Aorta (tissue), 5 donors: ENCODE measurements around the gene SMARCA1. TPM values are rescaled to one million over a fixed set of nuclear protein-coding genes. Genes with fewer than 3 reads are reported as not detected.
A peak's percentile ranks its signal among the peaks of the same experiment; 100 is the strongest.
"Not testable (repeated sequence)": the region's sequence is repeated elsewhere in the genome, so short reads cannot be mapped to it uniquely, and the experiment has no call there.

ENCODE experiments used
- ATAC-seq: fragments of 200-7000 bp; cut with Tn5 transposase; one replicate; pipeline ENCODE4 v1.9.1; 2022; ENCODE audit warnings: moderate library complexity; ENCODE audit not compliant: low FRiP score
- DNase-seq, 2 donors: peaks; one replicate each; pipeline ENCODE4 v3.0.0-alpha.2; 2020
- H3K27ac ChIP-seq, 2 donors: one replicate each; pipeline ENCODE4 v1.5.1; 2013; ENCODE audit warnings: low read length in 2 of 2, mild to moderate bottlenecking in 2 of 2, moderate library complexity in 2 of 2, control low read depth in 1 of 2, inconsistent platforms in 1 of 2, low read depth in 1 of 2
- H3K27me3 ChIP-seq, 2 donors: one replicate each; pipeline ENCODE4 v1.6.1; 2013; ENCODE audit warnings: control low read depth in 1 of 2, low read length in 1 of 2, mild to moderate bottlenecking in 1 of 2, moderate library complexity in 1 of 2; ENCODE audit not compliant: insufficient read depth in 2 of 2, control insufficient read depth in 1 of 2
- H3K36me3 ChIP-seq, 2 donors: one replicate each; pipeline ENCODE4 v1.6.1; 2013; ENCODE audit warnings: control low read depth in 1 of 2, low read length in 1 of 2, mild to moderate bottlenecking in 1 of 2; ENCODE audit not compliant: insufficient read depth in 2 of 2, control insufficient read depth in 1 of 2
- H3K4me1 ChIP-seq, 2 donors: one replicate each; pipeline ENCODE4 v1.6.1; 2013; ENCODE audit warnings: low read length in 2 of 2, control low read depth in 1 of 2, mild to moderate bottlenecking in 1 of 2, moderate library complexity in 1 of 2; ENCODE audit not compliant: insufficient read depth in 2 of 2, control insufficient read depth in 1 of 2
- H3K4me3 ChIP-seq, 2 donors: one replicate each; pipeline ENCODE4 v1.5.1; 2013; ENCODE audit warnings: low read length in 2 of 2, control low read depth in 1 of 2, mild to moderate bottlenecking in 1 of 2
- H3K9me3 ChIP-seq: one replicate; pipeline ENCODE4 v1.6.1; 2013; ENCODE audit warnings: mild to moderate bottlenecking, low read length; ENCODE audit not compliant: control insufficient read depth
- WGBS, 2 donors: extraction: QIAGEN DNeasy Blood & Tissue Kit; methylation state at CpG; one replicate each; pipeline ENCODE4 v1.1.7; 2013; 5-methylcytosine and 5-hydroxymethylcytosine counted together
- intact Hi-C, 2 donors: fragments of 100-400 bp; cut with DNase I; formaldehyde crosslinking; loops; one replicate each; pipeline versions ENCODE4 v1.14.2 to v1.15.0; 2022
- long read RNA-seq, 2 donors: library from polyadenylated mRNA; unstranded; transcript quantifications; one replicate each; pipeline ENCODE4 v2.0.0, GENCODE V29; 2020 to 2021
- polyA plus RNA-seq, 2 donors: library from polyadenylated mRNA; stranded (reverse); fragments of 200-250 nt; gene quantifications; one replicate each; pipeline ENCODE4 v1.2.3, GENCODE V29; 2013
- total RNA-seq, 2 donors: library from RNA; stranded (reverse); fragmentation: NEBNext Ultra II Directional; extraction: Animal tissue kit (Norgen Biotek cat#: 25700); gene quantifications; one replicate each; pipeline ENCODE4 v1.2.1, GENCODE V29; 2021
- donor health status: healthy with polysubstance abuse.
- donor health status: Bipolar disorder and iron deficiency.
- donor health status: DM: no; HTN: no; CAD: no.
- donor health status: DM: no; HTN: no; CAD: no.
- donor health status: DM: yes; HTN: yes; CAD: no.

SMARCA1 gene, protein sequence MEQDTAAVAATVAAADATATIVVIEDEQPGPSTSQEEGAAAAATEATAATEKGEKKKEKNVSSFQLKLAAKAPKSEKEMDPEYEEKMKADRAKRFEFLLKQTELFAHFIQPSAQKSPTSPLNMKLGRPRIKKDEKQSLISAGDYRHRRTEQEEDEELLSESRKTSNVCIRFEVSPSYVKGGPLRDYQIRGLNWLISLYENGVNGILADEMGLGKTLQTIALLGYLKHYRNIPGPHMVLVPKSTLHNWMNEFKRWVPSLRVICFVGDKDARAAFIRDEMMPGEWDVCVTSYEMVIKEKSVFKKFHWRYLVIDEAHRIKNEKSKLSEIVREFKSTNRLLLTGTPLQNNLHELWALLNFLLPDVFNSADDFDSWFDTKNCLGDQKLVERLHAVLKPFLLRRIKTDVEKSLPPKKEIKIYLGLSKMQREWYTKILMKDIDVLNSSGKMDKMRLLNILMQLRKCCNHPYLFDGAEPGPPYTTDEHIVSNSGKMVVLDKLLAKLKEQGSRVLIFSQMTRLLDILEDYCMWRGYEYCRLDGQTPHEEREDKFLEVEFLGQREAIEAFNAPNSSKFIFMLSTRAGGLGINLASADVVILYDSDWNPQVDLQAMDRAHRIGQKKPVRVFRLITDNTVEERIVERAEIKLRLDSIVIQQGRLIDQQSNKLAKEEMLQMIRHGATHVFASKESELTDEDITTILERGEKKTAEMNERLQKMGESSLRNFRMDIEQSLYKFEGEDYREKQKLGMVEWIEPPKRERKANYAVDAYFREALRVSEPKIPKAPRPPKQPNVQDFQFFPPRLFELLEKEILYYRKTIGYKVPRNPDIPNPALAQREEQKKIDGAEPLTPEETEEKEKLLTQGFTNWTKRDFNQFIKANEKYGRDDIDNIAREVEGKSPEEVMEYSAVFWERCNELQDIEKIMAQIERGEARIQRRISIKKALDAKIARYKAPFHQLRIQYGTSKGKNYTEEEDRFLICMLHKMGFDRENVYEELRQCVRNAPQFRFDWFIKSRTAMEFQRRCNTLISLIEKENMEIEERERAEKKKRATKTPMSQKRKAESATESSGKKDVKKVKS
- total RNA-seq (10 to 100 TPM; 50.7 to 51.1 TPM), polyA plus RNA-seq (10 to 100 TPM; 18.9 to 28.9 TPM)
- long read RNA-seq, donor 1, partial matches to known transcripts, result 62 of 72 reads
- long read RNA-seq, donor 1, other reads (novel, unspliced or antisense), result 9 of 72 reads
- long read RNA-seq, donor 2, transcript SMARCA1-201 (25 exons, 3,564 nt), result major isoform, 11 of 27 reads
- long read RNA-seq, donor 2, partial matches to known transcripts, result 9 of 27 reads
- long read RNA-seq, donor 2, other reads (novel, unspliced or antisense), result 4 of 27 reads

- intact Hi-C loops, result no loop called here
- Histone ChIP-seq H3K4me3 (peak within 1 kb of the TSS; percentile 70 to 79), H3K9me3 (no peaks in the 10 kb centered on the region), H3K36me3 (no peaks in the 10 kb centered on the region), H3K4me1 (no peaks in the 10 kb centered on the region), H3K27me3 (no peaks in the 10 kb centered on the region), H3K27ac (peak within 1 kb of the TSS; percentile 16 to 96)
- peak; percentile 66 to 81 for DNase-seq
- 1 to 40% methylated on average over 49 to 54 of the region's 54 CpGs for WGBS, 2 donors
- ATAC-seq, result peak; percentile 86
These were observed at the start of gene SMARCA1 for GRCh38 chrX:129523079-129523911. Gene SMARCA1, minus strand, starts transcription at chrX:129523490. Its CDS starts 120 bp downstream, at chrX:129523370.

GRCh38 chrX:129572422-129572821 is 49.1 kb upstream of the SMARCA1 start:
- Histone ChIP-seq H3K4me3 (no peak overlapping the region), H3K27ac (peak overlapping the region in 1 of 2 donors; percentile 36), H3K9me3 (no peaks in the 10 kb centered on the region), H3K36me3 (peaks cover 0 to 2% of the 10 kb centered on the region in 2 donors), H3K27me3 (no peaks in the 10 kb centered on the region), H3K4me1 (no peaks in the 10 kb centered on the region)
- intact Hi-C loops, result no loop called here
- 24 to 27% methylated on average over 2 of the region's 2 CpGs for WGBS, 2 donors
- ATAC-seq (no peak), DNase-seq (no peak)

GRCh38 chrX:129568349-129568748 is 45.1 kb upstream of the SMARCA1 start:
- Histone ChIP-seq H3K27ac (no peak overlapping the region), H3K27me3 (no peaks in the 10 kb centered on the region), H3K9me3 (no peaks in the 10 kb centered on the region), H3K4me1 (no peaks in the 10 kb centered on the region), H3K36me3 (peaks cover 0 to 2% of the 10 kb centered on the region in 2 donors), H3K4me3 (no peak overlapping the region)
- intact Hi-C loops, result no loop called here
- WGBS, 2 donors, result 64 to 93% methylated on average over 3 of the region's 3 CpGs
- ATAC-seq (no peak), DNase-seq (no peak)

GRCh38 chrX:129566073-129566472 is 42.8 kb upstream of the SMARCA1 start:
- intact Hi-C loops, result no loop called here
- no peaks in the 10 kb centered on the region for H3K27me3 ChIP-seq
- DNase-seq, result no peak
- WGBS, 2 donors, result 10 to 25% methylated on average over 1 of the region's 1 CpG
- peaks cover 0 to 2% of the 10 kb centered on the region in 2 donors for H3K36me3 ChIP-seq
- no peak overlapping the region for H3K4me3 ChIP-seq
- no peak for ATAC-seq
- H3K4me1 ChIP-seq, result no peaks in the 10 kb centered on the region
- H3K9me3 ChIP-seq, result no peaks in the 10 kb centered on the region
- H3K27ac ChIP-seq, result no peak overlapping the region

DNA sequence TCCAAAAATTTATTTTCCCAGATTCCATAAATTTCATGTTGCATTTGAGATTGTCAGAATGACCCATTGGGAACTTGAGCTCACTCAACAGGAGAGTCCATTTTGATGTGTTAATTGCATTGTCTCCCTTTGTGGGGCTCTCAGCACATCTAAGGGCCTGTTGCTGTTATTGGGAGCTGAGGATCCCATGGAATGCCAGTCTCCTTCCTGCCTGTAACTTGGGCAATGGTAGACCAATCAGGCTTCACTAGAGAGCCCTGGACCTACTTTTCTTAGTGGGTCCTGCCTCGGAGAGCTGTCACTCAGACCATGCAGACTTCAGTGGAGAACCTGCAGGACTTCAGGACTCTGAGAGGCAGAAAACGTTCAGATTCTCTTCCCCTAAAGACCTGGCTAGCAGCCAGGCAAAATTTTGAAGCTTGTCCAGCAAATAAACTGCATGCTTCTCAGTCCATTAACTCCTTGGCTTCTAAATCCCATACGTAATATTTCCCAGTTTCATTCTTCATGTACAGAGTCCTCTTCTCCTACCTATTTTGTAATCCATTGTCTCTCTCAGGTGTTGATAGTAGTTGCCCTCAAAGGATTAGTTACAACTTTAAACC is 41.9 kb upstream of the SMARCA1 start:
- H3K27me3 ChIP-seq, result no peaks in the 10 kb centered on the region
- H3K4me3 ChIP-seq, result no peak overlapping the region
- no peak overlapping the region for H3K27ac ChIP-seq
- no peaks in the 10 kb centered on the region for H3K9me3 ChIP-seq
- 11 to 19% methylated on average over 3 of the region's 3 CpGs for WGBS, 2 donors
- intact Hi-C loops, result no loop called here
- no peaks in the 10 kb centered on the region for H3K4me1 ChIP-seq
- ATAC-seq, result no peak
- no peak for DNase-seq
- H3K36me3 ChIP-seq, result peaks cover 0 to 2% of the 10 kb centered on the region in 2 donors

- ATAC-seq, H3K4me1 ChIP-seq, intact Hi-C loops, DNase-seq, H3K27ac ChIP-seq, H3K27me3 ChIP-seq, H3K9me3 ChIP-seq, H3K36me3 ChIP-seq, H3K4me3 ChIP-seq: not testable (repeated sequence)
- 94 to 95% methylated on average over 4 of the region's 5 CpGs for WGBS, 2 donors
These were observed 41.1 kb upstream of the SMARCA1 start for GRCh38 chrX:129564345-129564744.

GRCh38 chrX:129561453-129561852 is 38.2 kb upstream of the SMARCA1 start:
- ATAC-seq, result no peak

More at GRCh38 chrX:129561453-129561852, 38.2 kb upstream of the SMARCA1 start:
- H3K4me1 ChIP-seq, result no peaks in the 10 kb centered on the region
- no peaks in the 10 kb centered on the region for H3K9me3 ChIP-seq
- intact Hi-C loops, result no loop called here
- no peak for DNase-seq
- no peak overlapping the region for H3K4me3 ChIP-seq
- H3K27ac ChIP-seq, result no peak overlapping the region
- no peaks in the 10 kb centered on the region for H3K27me3 ChIP-seq
- H3K36me3 ChIP-seq, result no peaks in the 10 kb centered on the region
- WGBS, 2 donors, result 63 to 92% methylated on average over 3 of the region's 3 CpGs
